ENCODE results near the gene EIF4B. TPM values are rescaled to one million over a fixed set of nuclear protein-coding genes. Genes with fewer than 3 reads are reported as not detected.

EIF4B gene
- total RNA-seq, 2 donors from 2014 or later, result 596 to 655 TPM

- H3K36me3 ChIP-seq (ENCODE audit: control insufficient read depth, insufficient read depth, low read length), result peaks cover 42% of the 10 kb centered on the region
- H3K9me3 ChIP-seq (ENCODE audit: control insufficient read depth, low read length), result no peaks in the 10 kb centered on the region
- Mint-ChIP-seq H3K27ac (no peak overlapping the region), H3K4me3 (no peak overlapping the region), H3K4me1 (peaks cover 23% of the 10 kb centered on the region), H3K36me3 (ENCODE audit: low read depth) (peaks cover 45% of the 10 kb centered on the region), H3K27me3 (ENCODE audit: insufficient read depth) (peaks cover 18% of the 10 kb centered on the region), H3K9me3 (no peaks in the 10 kb centered on the region)
- TF ChIP-seq, protein P1, sequence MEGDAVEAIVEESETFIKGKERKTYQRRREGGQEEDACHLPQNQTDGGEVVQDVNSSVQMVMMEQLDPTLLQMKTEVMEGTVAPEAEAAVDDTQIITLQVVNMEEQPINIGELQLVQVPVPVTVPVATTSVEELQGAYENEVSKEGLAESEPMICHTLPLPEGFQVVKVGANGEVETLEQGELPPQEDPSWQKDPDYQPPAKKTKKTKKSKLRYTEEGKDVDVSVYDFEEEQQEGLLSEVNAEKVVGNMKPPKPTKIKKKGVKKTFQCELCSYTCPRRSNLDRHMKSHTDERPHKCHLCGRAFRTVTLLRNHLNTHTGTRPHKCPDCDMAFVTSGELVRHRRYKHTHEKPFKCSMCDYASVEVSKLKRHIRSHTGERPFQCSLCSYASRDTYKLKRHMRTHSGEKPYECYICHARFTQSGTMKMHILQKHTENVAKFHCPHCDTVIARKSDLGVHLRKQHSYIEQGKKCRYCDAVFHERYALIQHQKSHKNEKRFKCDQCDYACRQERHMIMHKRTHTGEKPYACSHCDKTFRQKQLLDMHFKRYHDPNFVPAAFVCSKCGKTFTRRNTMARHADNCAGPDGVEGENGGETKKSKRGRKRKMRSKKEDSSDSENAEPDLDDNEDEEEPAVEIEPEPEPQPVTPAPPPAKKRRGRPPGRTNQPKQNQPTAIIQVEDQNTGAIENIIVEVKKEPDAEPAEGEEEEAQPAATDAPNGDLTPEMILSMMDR (conservative IDR thresholded peaks at IDR 0.05), result no peak
- H3K27ac ChIP-seq (ENCODE audit: low read depth, low read length), result no peak overlapping the region
- WGBS, 2 experiments (ENCODE audit: insufficient coverage in 1 of 2, insufficient read length in 1 of 2), result 75 to 91% methylated on average over 1 to 3 of the region's 3 CpGs
- H3K4me3 ChIP-seq (ENCODE audit: low read length), result no peak overlapping the region
- peaks cover 11% of the 10 kb centered on the region for H3K27me3 ChIP-seq (ENCODE audit: control insufficient read depth, insufficient read depth, low read length, poor library complexity, severe bottlenecking)
- no peak overlapping the region for H3K9ac ChIP-seq (ENCODE audit: extremely low read depth, low read length, poor library complexity, severe bottlenecking)
- DNase-seq, result no peak
- peaks cover 7% of the 10 kb centered on the region for H3K4me1 ChIP-seq (ENCODE audit: control insufficient read depth, insufficient read depth, low read length)
Observed at GRCh38 chr12:53076461-53076860, 70.2 kb downstream of the EIF4B start.

GRCh38 chr12:53077030-53077429, 70.8 kb downstream of the EIF4B start:
- H3K4me1 ChIP-seq (ENCODE audit: control insufficient read depth, insufficient read depth, low read length), result peaks cover 6% of the 10 kb centered on the region
- no peaks in the 10 kb centered on the region for H3K9me3 ChIP-seq (ENCODE audit: control insufficient read depth, low read length)
- H3K27me3 Mint-ChIP-seq (ENCODE audit: insufficient read depth), result peaks cover 24% of the 10 kb centered on the region
- H3K4me3 Mint-ChIP-seq, result no peak overlapping the region
- peaks cover 43% of the 10 kb centered on the region for H3K36me3 Mint-ChIP-seq (ENCODE audit: low read depth)
- no peaks in the 10 kb centered on the region for H3K9me3 Mint-ChIP-seq
- H3K36me3 ChIP-seq (ENCODE audit: control insufficient read depth, insufficient read depth, low read length), result peaks cover 42% of the 10 kb centered on the region
- H3K27me3 ChIP-seq (ENCODE audit: control insufficient read depth, insufficient read depth, low read length, poor library complexity, severe bottlenecking), result peaks cover 15% of the 10 kb centered on the region
- peak; percentile 35 for DNase-seq
- peaks cover 19% of the 10 kb centered on the region for H3K4me1 Mint-ChIP-seq
- 94 to 99% methylated on average over 8 of the region's 8 CpGs for WGBS, 2 experiments (ENCODE audit: insufficient coverage in 1 of 2, insufficient read length in 1 of 2)
- no peak overlapping the region for H3K27ac Mint-ChIP-seq
- TF ChIP-seq, protein P1 (conservative IDR thresholded peaks at IDR 0.05), result no peak
- no peak overlapping the region for H3K27ac ChIP-seq (ENCODE audit: low read depth, low read length)
- no peak overlapping the region for H3K4me3 ChIP-seq (ENCODE audit: low read length)
- H3K9ac ChIP-seq (ENCODE audit: extremely low read depth, low read length, poor library complexity, severe bottlenecking), result no peak overlapping the region

GRCh38 chr12:53078425-53079225, 72.4 kb downstream of the EIF4B start:
- WGBS, 2 experiments (ENCODE audit: insufficient coverage in 1 of 2, insufficient read length in 1 of 2), result 30 to 43% methylated on average over 8 to 25 of the region's 25 CpGs
- peak overlapping the region; percentile 58 for H3K27ac Mint-ChIP-seq
- peaks cover 37% of the 10 kb centered on the region for H3K36me3 ChIP-seq (ENCODE audit: control insufficient read depth, insufficient read depth, low read length)
- H3K36me3 Mint-ChIP-seq (ENCODE audit: low read depth), result peaks cover 36% of the 10 kb centered on the region
- peak overlapping the region; percentile 66 for H3K27ac ChIP-seq (ENCODE audit: low read depth, low read length)
- H3K4me3 ChIP-seq (ENCODE audit: low read length), result peak overlapping the region; percentile 87
- no peaks in the 10 kb centered on the region for H3K9me3 ChIP-seq (ENCODE audit: control insufficient read depth, low read length)
- H3K9me3 Mint-ChIP-seq, result peaks cover 2% of the 10 kb centered on the region
- peak overlapping the region; percentile 44 for H3K9ac ChIP-seq (ENCODE audit: extremely low read depth, low read length, poor library complexity, severe bottlenecking)
- peaks cover 40% of the 10 kb centered on the region for H3K27me3 Mint-ChIP-seq (ENCODE audit: insufficient read depth)
- no peaks in the 10 kb centered on the region for H3K4me1 ChIP-seq (ENCODE audit: control insufficient read depth, insufficient read depth, low read length)
- peak overlapping the region; percentile 64 for H3K4me3 Mint-ChIP-seq
- H3K4me1 Mint-ChIP-seq, result peaks cover 6% of the 10 kb centered on the region
- no peak for DNase-seq
- TF ChIP-seq, protein P1 (conservative IDR thresholded peaks at IDR 0.05), result peak; percentile 27
- peaks cover 15% of the 10 kb centered on the region for H3K27me3 ChIP-seq (ENCODE audit: control insufficient read depth, insufficient read depth, low read length, poor library complexity, severe bottlenecking)

Measured in endodermal cell (in vitro differentiated cells).